ENCODE results near the gene TCERG1L.

The TCERG1L gene

GRCh38 chr10:131116991-131117375, 194.5 kb downstream of the TCERG1L start:
- H3K27me3 ChIP-seq (ENCODE audit: control insufficient read depth, insufficient read depth, low read length): no peaks in the 10 kb centered on the region
- peaks cover 20% of the 10 kb centered on the region for H3K9me3 ChIP-seq (replicated peaks; ENCODE audit: low read length)
- H3K36me3 ChIP-seq (ENCODE audit: insufficient read depth, low read length): no peaks in the 10 kb centered on the region
- H3K4me2 ChIP-seq (ENCODE audit: low read length): no peak overlapping the region
- no peaks in the 10 kb centered on the region for H3K4me1 ChIP-seq (ENCODE audit: control insufficient read depth, insufficient read depth, low read length)
- no peak overlapping the region for H3K4me3 ChIP-seq (ENCODE audit: low read length)
- H3K9ac ChIP-seq (ENCODE audit: low read depth, low read length): no peak overlapping the region

- H3K4me3 ChIP-seq (ENCODE audit: low read length): no peak overlapping the region
- no peaks in the 10 kb centered on the region for H3K36me3 ChIP-seq (ENCODE audit: insufficient read depth, low read length)
- H3K9me3 ChIP-seq (replicated peaks; ENCODE audit: low read length): peaks cover 17% of the 10 kb centered on the region
- no peak overlapping the region for H3K4me2 ChIP-seq (ENCODE audit: low read length)
- no peaks in the 10 kb centered on the region for H3K27me3 ChIP-seq (ENCODE audit: control insufficient read depth, insufficient read depth, low read length)
- no peak overlapping the region for H3K9ac ChIP-seq (ENCODE audit: low read depth, low read length)
- H3K4me1 ChIP-seq (ENCODE audit: control insufficient read depth, insufficient read depth, low read length): no peaks in the 10 kb centered on the region
Measured at GRCh38 chr10:131116216-131116990, 195.1 kb downstream of the TCERG1L start.

- no peak overlapping the region for H3K4me2 ChIP-seq (ENCODE audit: low read length)
- no peaks in the 10 kb centered on the region for H3K27me3 ChIP-seq (ENCODE audit: control insufficient read depth, insufficient read depth, low read length)
- H3K36me3 ChIP-seq (ENCODE audit: insufficient read depth, low read length): no peaks in the 10 kb centered on the region
- H3K9me3 ChIP-seq (replicated peaks; ENCODE audit: low read length): peaks cover 14% of the 10 kb centered on the region
- H3K4me1 ChIP-seq (ENCODE audit: control insufficient read depth, insufficient read depth, low read length): no peaks in the 10 kb centered on the region
- no peak overlapping the region for H3K4me3 ChIP-seq (ENCODE audit: low read length)
- H3K9ac ChIP-seq (ENCODE audit: low read depth, low read length): no peak overlapping the region
Measured at GRCh38 chr10:131115801-131116200, 195.7 kb downstream of the TCERG1L start.

GRCh38 chr10:131115321-131115720, 196.2 kb downstream of the TCERG1L start:
- H3K9me3 ChIP-seq (replicated peaks; ENCODE audit: low read length): peaks cover 18% of the 10 kb centered on the region
- H3K36me3 ChIP-seq (ENCODE audit: insufficient read depth, low read length): no peaks in the 10 kb centered on the region
- no peak overlapping the region for H3K9ac ChIP-seq (ENCODE audit: low read depth, low read length)
- H3K27me3 ChIP-seq (ENCODE audit: control insufficient read depth, insufficient read depth, low read length): no peaks in the 10 kb centered on the region
- H3K4me1 ChIP-seq (ENCODE audit: control insufficient read depth, insufficient read depth, low read length): no peaks in the 10 kb centered on the region
- H3K4me2 ChIP-seq (ENCODE audit: low read length): no peak overlapping the region
- H3K4me3 ChIP-seq (ENCODE audit: low read length): no peak overlapping the region

- no peaks in the 10 kb centered on the region for H3K4me1 ChIP-seq (ENCODE audit: control insufficient read depth, insufficient read depth, low read length)
- no peaks in the 10 kb centered on the region for H3K36me3 ChIP-seq (ENCODE audit: insufficient read depth, low read length)
- H3K4me2 ChIP-seq (ENCODE audit: low read length): no peak overlapping the region
- H3K9me3 ChIP-seq (replicated peaks; ENCODE audit: low read length): peaks cover 18% of the 10 kb centered on the region
- H3K27me3 ChIP-seq (ENCODE audit: control insufficient read depth, insufficient read depth, low read length): no peaks in the 10 kb centered on the region
- no peak overlapping the region for H3K9ac ChIP-seq (ENCODE audit: low read depth, low read length)
- no peak overlapping the region for H3K4me3 ChIP-seq (ENCODE audit: low read length)
Measured at GRCh38 chr10:131114846-131115245, 196.7 kb downstream of the TCERG1L start.

- H3K4me1 ChIP-seq (ENCODE audit: control insufficient read depth, insufficient read depth, low read length): no peaks in the 10 kb centered on the region
- no peaks in the 10 kb centered on the region for H3K27me3 ChIP-seq (ENCODE audit: control insufficient read depth, insufficient read depth, low read length)
- no peak overlapping the region for H3K9ac ChIP-seq (ENCODE audit: low read depth, low read length)
- peaks cover 22% of the 10 kb centered on the region for H3K9me3 ChIP-seq (replicated peaks; ENCODE audit: low read length)
- H3K4me3 ChIP-seq (ENCODE audit: low read length): no peak overlapping the region
- no peak overlapping the region for H3K4me2 ChIP-seq (ENCODE audit: low read length)
- no peaks in the 10 kb centered on the region for H3K36me3 ChIP-seq (ENCODE audit: insufficient read depth, low read length)
Measured at GRCh38 chr10:131113709-131114291, 197.7 kb downstream of the TCERG1L start.

- Histone ChIP-seq H3K27me3 (ENCODE audit: control insufficient read depth, insufficient read depth, low read length) (no peaks in the 10 kb centered on the region), H3K9me3 (replicated peaks; ENCODE audit: low read length) (peaks cover 21% of the 10 kb centered on the region), H3K4me1 (ENCODE audit: control insufficient read depth, insufficient read depth, low read length) (no peaks in the 10 kb centered on the region), H3K36me3 (ENCODE audit: insufficient read depth, low read length) (no peaks in the 10 kb centered on the region), H3K9ac (ENCODE audit: low read depth, low read length) (no peak overlapping the region), H3K4me2 (ENCODE audit: low read length) (no peak overlapping the region), H3K4me3 (ENCODE audit: low read length) (no peak overlapping the region)
Measured at GRCh38 chr10:131113165-131113564, 198.4 kb downstream of the TCERG1L start.

GRCh38 chr10:131112691-131113090, 198.8 kb downstream of the TCERG1L start:
- H3K9ac ChIP-seq (ENCODE audit: low read depth, low read length): no peak overlapping the region
- no peaks in the 10 kb centered on the region for H3K27me3 ChIP-seq (ENCODE audit: control insufficient read depth, insufficient read depth, low read length)
- no peaks in the 10 kb centered on the region for H3K4me1 ChIP-seq (ENCODE audit: control insufficient read depth, insufficient read depth, low read length)
- peaks cover 25% of the 10 kb centered on the region for H3K9me3 ChIP-seq (replicated peaks; ENCODE audit: low read length)
- no peak overlapping the region for H3K4me2 ChIP-seq (ENCODE audit: low read length)
- no peak overlapping the region for H3K4me3 ChIP-seq (ENCODE audit: low read length)
- no peaks in the 10 kb centered on the region for H3K36me3 ChIP-seq (ENCODE audit: insufficient read depth, low read length)

- Histone ChIP-seq H3K4me2 (ENCODE audit: low read length) (no peak overlapping the region), H3K9ac (ENCODE audit: low read depth, low read length) (no peak overlapping the region), H3K4me1 (ENCODE audit: control insufficient read depth, insufficient read depth, low read length) (no peaks in the 10 kb centered on the region), H3K9me3 (replicated peaks; ENCODE audit: low read length) (peaks cover 22% of the 10 kb centered on the region), H3K36me3 (ENCODE audit: insufficient read depth, low read length) (no peaks in the 10 kb centered on the region), H3K4me3 (ENCODE audit: low read length) (no peak overlapping the region), H3K27me3 (ENCODE audit: control insufficient read depth, insufficient read depth, low read length) (no peaks in the 10 kb centered on the region)
Measured at GRCh38 chr10:131111471-131112080, 199.9 kb downstream of the TCERG1L start.

GRCh38 chr10:131111007-131111406, 200.5 kb downstream of the TCERG1L start:
- Histone ChIP-seq H3K27me3 (ENCODE audit: control insufficient read depth, insufficient read depth, low read length) (no peaks in the 10 kb centered on the region), H3K9me3 (replicated peaks; ENCODE audit: low read length) (peaks cover 25% of the 10 kb centered on the region), H3K4me3 (ENCODE audit: low read length) (no peak overlapping the region), H3K4me1 (ENCODE audit: control insufficient read depth, insufficient read depth, low read length) (no peaks in the 10 kb centered on the region), H3K4me2 (ENCODE audit: low read length) (no peak overlapping the region), H3K36me3 (ENCODE audit: insufficient read depth, low read length) (no peaks in the 10 kb centered on the region), H3K9ac (ENCODE audit: low read depth, low read length) (no peak overlapping the region)

- Histone ChIP-seq H3K4me2 (ENCODE audit: low read length) (no peak overlapping the region), H3K4me3 (ENCODE audit: low read length) (no peak overlapping the region), H3K36me3 (ENCODE audit: insufficient read depth, low read length) (no peaks in the 10 kb centered on the region), H3K4me1 (ENCODE audit: control insufficient read depth, insufficient read depth, low read length) (no peaks in the 10 kb centered on the region), H3K9ac (ENCODE audit: low read depth, low read length) (no peak overlapping the region), H3K27me3 (ENCODE audit: control insufficient read depth, insufficient read depth, low read length) (no peaks in the 10 kb centered on the region), H3K9me3 (replicated peaks; ENCODE audit: low read length) (peaks cover 25% of the 10 kb centered on the region)
Measured at GRCh38 chr10:131110241-131110783, 201.2 kb downstream of the TCERG1L start.
